ENCODE results near the gene CCSER2. TPM values are rescaled to one million over a fixed set of nuclear protein-coding genes. Genes with fewer than 3 reads are reported as not detected.

Gene CCSER2
- total RNA-seq, 1 experiment from 2014 or later: 23.1 TPM

GRCh38 chr10:84329196-84329611 is 815 bp downstream of the CCSER2 start:
- Mint-ChIP-seq H3K9me3 (ENCODE audit: unreplicated experiment) (no peaks in the 10 kb centered on the region), H3K27me3 (ENCODE audit: insufficient read depth, unreplicated experiment) (no peaks in the 10 kb centered on the region), H3K4me1 (ENCODE audit: low read depth, unreplicated experiment) (peaks cover 14% of the 10 kb centered on the region), H3K4me3 (ENCODE audit: unreplicated experiment) (peak overlapping the region; percentile 90), H3K36me3 (ENCODE audit: insufficient read depth, unreplicated experiment) (peaks cover 10% of the 10 kb centered on the region), H3K27ac (ENCODE audit: unreplicated experiment) (peak overlapping the region; percentile 87)
- no peaks in the 10 kb centered on the region for H3K9me3 ChIP-seq
- ChIA-PET POLR2A (no interaction called here), CTCF (interaction anchor here (0.6 to 1.3 kb wide), 3 partner anchors 64 to 106 kb away, joined by 3 to 5 read pairs (median 4); no protein-coding TSS in a partner anchor)
- H3K4me1 ChIP-seq: peaks cover 29% of the 10 kb centered on the region
- no peak for TF ChIP-seq CTCF (IDR thresholded peaks at IDR 0.05; ENCODE audit: insufficient read depth in 1 of 2, low read depth in 1 of 2, low read length in 1 of 2, severe bottlenecking in 1 of 2, unreplicated experiment in 1 of 2)
- no peaks in the 10 kb centered on the region for H3K36me3 ChIP-seq (ENCODE audit: control insufficient read depth, insufficient read depth, low read length)
- TSS peak; percentile 43 for BruUV-seq (replicated peaks)
- H3K4me3 ChIP-seq (ENCODE audit: low read depth, low read length): peak overlapping the region; percentile 76
- intact Hi-C loops (cut with micrococcal nuclease; ENCODE audit: unreplicated experiment): loop anchor here (1.0 kb wide), 1 partner anchor 8 kb away; no protein-coding TSS in a partner anchor
- DNase-seq: peak in 1 of 2 experiments; percentile 30
- no peaks in the 10 kb centered on the region for H3K27me3 ChIP-seq (replicated peaks; ENCODE audit: control insufficient read depth, insufficient read depth, low read length)

GRCh38 chr10:84329986-84330651 is 1.7 kb downstream of the CCSER2 start:
- intact Hi-C loops (cut with micrococcal nuclease; ENCODE audit: unreplicated experiment): loop anchor here (1.0 kb wide), 1 partner anchor 7 kb away; no protein-coding TSS in a partner anchor
- Histone ChIP-seq H3K4me3 (ENCODE audit: low read depth, low read length) (peak overlapping the region; percentile 3; the same call in 1 of the 2 replicates), H3K27me3 (replicated peaks; ENCODE audit: control insufficient read depth, insufficient read depth, low read length) (no peaks in the 10 kb centered on the region), H3K4me1 (peaks cover 29% of the 10 kb centered on the region), H3K9me3 (no peaks in the 10 kb centered on the region), H3K36me3 (ENCODE audit: control insufficient read depth, insufficient read depth, low read length) (no peaks in the 10 kb centered on the region)
- Mint-ChIP-seq H3K36me3 (ENCODE audit: insufficient read depth, unreplicated experiment) (peaks cover 10% of the 10 kb centered on the region), H3K27ac (ENCODE audit: unreplicated experiment) (no peak overlapping the region), H3K4me1 (ENCODE audit: low read depth, unreplicated experiment) (peaks cover 14% of the 10 kb centered on the region), H3K9me3 (ENCODE audit: unreplicated experiment) (no peaks in the 10 kb centered on the region), H3K4me3 (ENCODE audit: unreplicated experiment) (peak overlapping the region; percentile 90), H3K27me3 (ENCODE audit: insufficient read depth, unreplicated experiment) (no peaks in the 10 kb centered on the region)
- ChIA-PET POLR2A (no interaction called here), CTCF (no interaction called here)
- BruUV-seq (replicated peaks): no TSS peak
- no peak for TF ChIP-seq CTCF (IDR thresholded peaks at IDR 0.05; ENCODE audit: insufficient read depth in 1 of 2, low read depth in 1 of 2, low read length in 1 of 2, severe bottlenecking in 1 of 2, unreplicated experiment in 1 of 2)
- no peak for DNase-seq

- no peak overlapping the region for H3K4me3 ChIP-seq (ENCODE audit: low read depth, low read length)
- no peaks in the 10 kb centered on the region for H3K36me3 ChIP-seq (ENCODE audit: control insufficient read depth, insufficient read depth, low read length)
- no peaks in the 10 kb centered on the region for H3K9me3 ChIP-seq
- no peak overlapping the region for H3K4me3 Mint-ChIP-seq (ENCODE audit: unreplicated experiment)
- TF ChIP-seq CTCF (IDR thresholded peaks at IDR 0.05; ENCODE audit: insufficient read depth in 1 of 2, low read depth in 1 of 2, low read length in 1 of 2, severe bottlenecking in 1 of 2, unreplicated experiment in 1 of 2): no peak
- no peaks in the 10 kb centered on the region for H3K27me3 ChIP-seq (replicated peaks; ENCODE audit: control insufficient read depth, insufficient read depth, low read length)
- peaks cover 36% of the 10 kb centered on the region for H3K4me1 ChIP-seq
- H3K27ac Mint-ChIP-seq (ENCODE audit: unreplicated experiment): no peak overlapping the region
- ChIA-PET POLR2A (no interaction called here), CTCF (no interaction called here)
- peaks cover 10% of the 10 kb centered on the region for H3K36me3 Mint-ChIP-seq (ENCODE audit: insufficient read depth, unreplicated experiment)
- H3K4me1 Mint-ChIP-seq (ENCODE audit: low read depth, unreplicated experiment): peaks cover 14% of the 10 kb centered on the region
- no TSS peak for BruUV-seq (replicated peaks)
- H3K9me3 Mint-ChIP-seq (ENCODE audit: unreplicated experiment): no peaks in the 10 kb centered on the region
- H3K27me3 Mint-ChIP-seq (ENCODE audit: insufficient read depth, unreplicated experiment): no peaks in the 10 kb centered on the region
- no peak for DNase-seq
- intact Hi-C loops (cut with micrococcal nuclease; ENCODE audit: unreplicated experiment): no loop called here
These were observed 2.7 kb downstream of the CCSER2 start for GRCh38 chr10:84331091-84331490.
